ENCODE data around the gene STAT5A.
"Not testable (repeated sequence)": the region's sequence is repeated elsewhere in the genome, so short reads cannot be mapped to it uniquely, and the experiment has no call there.

The STAT5A gene

DNA sequence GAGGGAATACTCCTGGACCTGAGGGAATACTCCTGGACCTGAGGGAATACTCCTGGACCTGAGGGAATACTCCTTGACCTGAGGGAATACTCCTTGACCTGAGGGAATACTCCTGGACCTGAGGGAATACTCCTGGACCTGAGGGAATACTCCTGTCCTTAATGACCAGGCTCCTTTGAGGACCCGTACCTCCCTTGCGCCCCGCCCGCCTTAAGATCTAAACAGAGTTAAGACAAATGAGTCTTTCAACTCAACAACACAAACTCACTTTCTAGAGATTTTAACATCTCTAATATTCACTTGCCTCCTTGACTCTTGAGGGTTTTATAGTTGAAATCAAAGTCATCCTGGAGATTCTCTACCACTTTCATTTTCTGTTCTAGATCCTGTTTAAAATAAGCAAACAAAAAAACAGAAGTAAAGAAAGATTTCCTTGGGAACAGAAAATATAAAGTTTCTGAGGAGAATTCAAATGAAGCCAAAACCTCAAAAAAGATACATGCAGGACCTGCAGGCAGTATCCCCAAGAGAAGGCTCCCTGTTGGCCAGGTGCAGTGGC, 50.2 kb downstream of the STAT5A start:
- DNase-seq: no peak

DNA sequence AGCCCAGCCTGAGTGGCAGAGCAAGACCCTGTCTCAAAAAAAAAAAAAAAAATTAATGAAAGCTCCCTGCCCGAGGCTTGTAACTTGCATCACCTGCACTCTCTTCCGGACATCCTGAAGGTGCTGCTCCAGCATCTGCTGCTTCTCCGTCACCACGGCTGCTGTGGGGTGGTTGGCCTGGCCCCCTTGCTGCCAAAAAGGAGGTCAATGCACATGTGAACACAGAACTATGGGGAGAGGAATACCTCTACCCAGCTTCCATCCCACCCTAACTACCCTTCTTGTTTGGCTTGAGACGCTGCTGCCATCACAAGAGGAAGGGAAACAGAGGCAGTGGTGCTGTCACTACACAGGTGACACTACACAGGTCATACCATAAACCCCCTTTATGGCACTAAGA, 50.9 kb downstream of the STAT5A start:
- no peak for DNase-seq

DNA sequence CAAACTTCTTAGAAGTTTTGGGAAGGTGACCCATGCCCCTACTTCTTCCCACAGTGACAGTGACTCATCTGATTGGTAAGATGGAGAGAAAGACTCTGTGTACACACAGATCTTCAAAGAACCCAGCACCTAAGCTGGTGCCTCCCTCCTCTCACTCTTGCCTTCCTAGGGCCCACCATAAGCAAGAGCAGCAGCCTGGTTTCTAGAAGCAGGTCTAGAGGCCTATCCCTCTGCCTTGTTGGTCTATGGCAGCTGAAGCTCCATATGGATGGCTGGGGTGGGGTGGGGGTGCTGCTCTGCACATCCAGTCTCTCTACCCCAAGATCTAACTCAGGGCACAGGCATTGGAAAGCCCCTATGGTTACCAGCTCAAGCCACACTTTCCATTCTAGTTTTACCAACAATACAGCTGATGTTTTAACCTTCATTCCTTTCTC, 52.4 kb downstream of the STAT5A start:
- DNase-seq: peak; percentile 24

DNA sequence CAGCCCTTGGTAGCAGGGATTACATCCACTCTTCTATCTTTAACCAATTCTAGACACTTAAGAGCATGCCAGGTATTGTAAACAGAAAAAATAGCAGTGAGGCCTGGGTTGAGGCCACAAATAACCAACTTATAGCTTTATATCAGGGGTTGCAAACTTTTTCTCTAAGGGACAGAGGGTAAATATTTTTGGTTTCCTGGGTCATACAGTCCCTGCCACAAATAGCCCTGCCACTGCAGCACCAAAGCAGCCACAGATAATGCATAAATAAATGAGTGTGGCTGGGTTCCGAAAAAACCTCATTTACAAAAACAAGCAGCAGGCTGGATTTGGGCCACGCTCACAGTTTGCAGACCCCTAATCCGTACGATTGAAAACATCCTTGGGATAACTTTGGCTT, 53.3 kb downstream of the STAT5A start:
- no peak for DNase-seq

DNA sequence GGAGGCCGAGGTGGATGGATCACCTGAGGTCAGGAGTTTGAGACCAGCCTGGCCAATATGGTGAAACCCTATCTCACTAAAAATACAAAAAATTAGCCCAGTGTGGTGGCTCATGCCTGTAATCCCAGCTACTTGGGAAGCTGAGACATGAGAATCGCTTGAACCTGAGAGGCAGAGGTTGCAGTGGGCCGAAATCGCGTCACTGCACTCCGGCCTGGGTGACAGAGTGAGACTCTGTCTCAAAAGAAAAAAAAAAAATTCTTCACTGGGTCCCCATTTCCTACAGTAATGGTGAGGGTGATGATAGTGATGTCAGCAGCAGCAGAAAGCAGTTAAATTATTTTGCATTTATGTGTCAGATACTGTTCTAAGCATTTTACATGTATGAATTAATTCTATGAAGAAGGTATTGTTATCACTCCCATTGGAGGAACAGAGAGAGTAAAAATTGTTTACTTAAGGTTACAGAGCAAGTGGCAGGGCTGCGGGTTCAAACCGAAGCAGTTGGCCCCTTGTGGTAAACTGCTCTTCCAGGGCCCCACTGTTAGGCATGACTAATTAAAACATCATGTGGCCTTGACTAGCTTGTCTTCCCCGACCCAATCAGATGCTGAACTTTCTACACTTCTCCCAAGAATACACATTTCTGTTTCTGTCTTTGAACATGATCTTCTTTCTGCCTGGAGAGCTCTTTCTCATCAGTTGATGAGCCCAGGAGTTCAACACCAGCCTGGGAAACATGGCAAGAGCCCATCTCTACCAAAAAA, 54.1 kb downstream of the STAT5A start:
- peak; percentile 50 for DNase-seq

DNA sequence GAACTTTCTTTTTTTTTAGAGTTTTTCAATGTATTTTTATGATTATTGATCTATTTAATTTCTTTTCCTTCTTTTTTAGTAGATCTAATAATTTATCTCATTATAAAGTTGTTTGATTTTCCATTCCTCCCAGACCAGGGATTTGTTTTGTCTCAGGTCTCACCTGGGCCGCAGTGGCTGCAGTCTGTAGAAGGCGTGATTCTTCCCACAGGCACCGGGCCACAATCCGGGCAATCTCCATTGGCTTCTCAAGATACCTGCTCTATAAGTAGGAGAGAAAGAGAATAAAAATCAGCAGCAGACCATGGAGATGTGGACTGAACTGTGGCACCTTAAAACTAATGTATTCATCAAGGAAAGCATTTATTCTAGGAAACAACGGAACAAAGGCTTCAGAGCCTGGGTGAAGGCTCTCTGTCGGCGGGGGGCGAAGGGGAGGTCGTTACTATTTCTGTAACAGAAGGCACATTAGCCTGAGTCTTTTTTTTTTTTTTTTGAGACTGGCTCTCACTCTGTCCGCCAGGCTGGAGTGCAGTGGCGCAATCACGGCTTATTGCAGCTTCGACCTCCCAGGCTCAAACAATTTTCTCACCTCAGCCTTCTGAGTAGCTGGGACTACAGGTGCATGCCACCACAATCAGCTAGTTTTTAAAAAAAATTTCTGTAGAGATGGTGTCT, 57.2 kb downstream of the STAT5A start:
- no peak for DNase-seq

DNA sequence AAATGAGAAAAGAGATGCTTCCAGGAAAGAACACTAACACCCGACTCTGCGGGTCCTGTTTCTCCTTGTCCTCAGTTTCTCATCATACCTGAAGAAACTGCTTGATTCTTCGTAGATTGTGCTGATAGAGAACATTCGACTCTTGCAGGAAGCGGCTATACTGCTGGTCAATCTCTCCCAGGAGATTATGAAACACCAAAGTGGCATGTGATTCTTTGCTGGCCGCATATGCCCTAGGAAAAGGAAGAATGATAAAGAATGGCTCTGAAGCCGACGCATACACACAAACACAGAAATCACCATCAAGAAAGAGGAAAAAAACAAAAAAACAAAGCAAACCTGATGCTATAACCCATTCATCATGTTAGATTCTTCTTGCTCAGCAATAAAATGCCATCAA, 58.2 kb downstream of the STAT5A start:
- DNase-seq: no peak

DNA sequence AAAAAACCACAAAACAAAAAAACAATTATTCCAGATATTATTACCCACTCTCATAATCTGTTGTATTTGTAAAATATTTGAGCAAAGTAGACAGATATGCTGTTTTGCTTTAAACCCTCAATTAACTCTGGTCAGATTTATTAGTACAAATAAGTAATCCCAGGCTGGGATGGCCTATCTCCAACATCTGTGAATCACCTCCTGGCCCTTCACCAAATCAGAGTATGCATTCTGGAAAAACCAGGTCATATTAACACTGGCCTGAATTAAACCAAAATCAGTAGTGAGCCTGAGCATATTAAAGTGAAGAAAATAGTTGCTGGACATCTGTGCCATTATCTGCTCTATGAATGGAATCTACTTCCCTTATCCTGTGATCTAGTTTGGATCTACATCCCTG, 58.9 kb downstream of the STAT5A start:
- no peak for DNase-seq

DNA sequence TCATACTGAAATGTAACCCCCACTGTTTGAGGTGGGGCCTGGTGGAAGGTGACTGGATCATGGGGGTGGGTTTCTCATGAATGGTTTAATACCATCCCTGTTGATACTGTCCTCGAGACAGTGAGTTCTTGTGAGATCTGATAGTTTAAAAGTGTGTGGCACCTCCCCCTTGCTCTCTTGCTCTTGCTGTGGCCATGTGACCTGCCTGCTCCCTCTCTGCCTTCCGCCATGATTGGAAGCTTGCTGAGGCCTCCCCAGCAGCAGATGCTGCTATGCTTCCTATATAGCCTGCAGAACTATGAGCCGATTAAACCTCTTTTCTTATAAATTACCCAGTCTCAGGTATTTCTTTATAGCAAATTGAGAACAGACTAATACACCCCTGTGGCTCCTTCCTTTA, 59.3 kb downstream of the STAT5A start:
- DNase-seq: no peak

DNA sequence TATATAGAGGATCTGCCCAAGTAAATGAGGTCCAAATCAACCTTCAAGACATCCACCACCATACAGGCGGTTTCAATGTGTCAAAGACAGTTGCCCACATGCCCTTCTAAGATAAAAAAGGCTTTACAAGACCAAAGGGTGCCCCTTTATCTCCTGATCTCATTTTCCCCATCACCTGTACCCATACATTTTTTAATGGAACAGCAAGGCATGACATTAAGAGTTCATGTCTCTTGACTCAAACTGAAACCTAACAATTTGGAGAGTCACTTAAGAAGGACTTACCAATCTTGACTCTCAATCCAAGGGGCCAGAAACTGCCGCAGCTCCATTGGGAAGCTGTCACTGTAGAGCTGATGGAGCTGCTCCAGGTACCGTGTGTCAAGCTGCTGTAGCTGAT, 59.8 kb downstream of the STAT5A start:
- DNase-seq: no peak

DNA sequence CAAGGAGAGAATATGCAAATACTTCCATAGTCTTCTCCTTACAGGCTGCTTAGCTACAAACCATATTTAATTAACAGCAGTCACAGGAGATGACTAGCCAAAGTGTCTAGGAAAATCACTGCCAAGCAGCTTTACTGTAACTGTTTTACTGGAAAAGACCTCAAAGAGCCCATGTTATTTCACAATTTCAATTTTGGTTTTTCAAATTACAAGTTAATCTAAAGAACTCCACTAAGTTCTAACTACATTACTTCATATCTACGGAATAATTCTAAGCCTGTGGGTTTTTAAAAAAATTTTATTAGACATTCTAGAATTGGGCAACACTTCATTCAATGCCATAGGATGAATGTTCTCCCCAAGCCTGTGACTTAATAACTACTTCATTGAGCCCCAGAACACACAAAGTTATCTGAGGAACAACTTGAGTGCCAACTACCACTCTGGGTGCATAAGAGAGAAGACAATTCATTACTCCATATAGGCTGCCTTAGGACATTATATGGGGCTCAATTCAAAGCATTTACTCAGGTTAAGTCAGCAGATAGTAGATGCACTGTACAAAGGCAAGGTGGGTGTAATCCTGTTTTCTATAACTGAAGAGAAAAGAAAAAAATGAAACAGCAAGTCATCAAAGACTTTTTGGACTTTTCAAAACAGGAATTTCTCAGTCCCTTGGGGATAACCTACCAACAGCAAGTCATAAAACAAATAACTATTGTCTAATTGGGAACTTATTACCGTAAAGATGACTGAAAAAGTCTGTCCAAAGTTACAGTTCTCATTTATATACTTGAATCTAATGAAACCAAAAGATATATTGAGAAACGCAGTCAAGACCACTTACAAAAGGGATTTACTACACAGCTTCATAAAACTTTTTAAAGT, 66.9 kb downstream of the STAT5A start:
- no peak for DNase-seq

DNA sequence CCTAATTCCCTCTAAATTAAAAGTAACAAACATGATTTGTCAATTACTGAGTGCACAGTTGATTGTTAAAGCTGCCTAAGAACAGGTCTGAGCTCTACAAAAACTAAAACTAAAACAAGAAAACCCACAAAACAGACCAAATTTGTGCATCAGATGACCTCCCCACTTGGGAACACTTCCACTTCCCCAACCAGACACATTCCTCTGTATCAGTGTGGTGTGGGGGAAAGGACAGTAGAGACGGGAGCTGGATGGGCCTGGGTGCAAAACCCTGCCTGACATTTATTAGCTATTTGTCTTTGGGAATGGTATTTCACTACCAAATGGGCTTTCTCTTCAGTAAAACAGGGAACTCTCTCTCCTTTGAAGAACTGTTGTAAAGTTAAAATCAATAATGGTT, 70.1 kb downstream of the STAT5A start:
- no peak for DNase-seq

DNA sequence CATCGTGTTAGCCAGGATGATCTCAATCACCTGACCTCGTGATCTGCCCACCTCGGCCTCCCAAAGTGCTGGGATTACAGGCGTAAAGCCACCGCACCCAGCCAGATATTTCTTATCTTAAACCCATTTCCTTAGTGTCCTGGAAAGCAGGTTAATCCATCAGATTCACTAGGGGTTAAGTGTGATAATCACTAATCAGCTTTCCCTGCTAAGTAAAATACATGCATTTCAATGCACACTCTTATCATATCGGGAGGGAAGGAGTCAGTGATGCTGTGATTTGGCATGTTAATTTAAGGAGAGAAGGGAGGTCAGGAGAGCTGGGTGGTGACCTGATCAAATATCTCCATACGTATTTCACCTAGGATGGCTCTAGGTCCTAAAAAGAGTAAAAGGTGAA, 70.8 kb downstream of the STAT5A start:
- DNase-seq: no peak

DNA sequence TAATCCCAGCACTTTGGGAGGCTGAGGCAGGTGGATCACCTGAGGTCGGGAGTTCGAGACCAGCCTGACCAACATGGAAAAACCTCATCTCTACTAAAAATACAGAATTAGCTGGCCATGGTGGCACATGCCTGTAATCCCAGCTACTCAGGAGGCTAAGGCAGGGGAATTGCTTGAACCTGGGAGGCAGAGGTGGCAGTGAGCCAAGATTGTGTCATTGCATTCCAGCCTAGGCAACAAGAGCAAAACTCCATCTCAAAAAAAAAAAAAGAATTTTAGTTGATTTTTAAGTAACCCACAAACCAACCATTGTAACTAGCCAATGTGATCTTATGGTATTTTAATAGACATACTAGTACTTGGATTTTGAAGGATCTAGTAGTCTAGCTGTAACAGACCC, 72.1 kb downstream of the STAT5A start:
- DNase-seq: not testable (repeated sequence)

Data from CD4-positive, alpha-beta T cell treated with Interleukin-6 for 4 hours (primary cell).